Eye (tissue), 1 donor: ENCODE data around the gene ERF.
A peak's percentile ranks its signal among the peaks of the same experiment; 100 is the strongest.

ENCODE experiments used
- DNase-seq: peaks from one replicate; pipeline ENCODE4 v3.0.0-alpha.2; 2015

Gene ERF

GRCh38 chr19:42239544-42240220 is 15.2 kb downstream of the ERF start:
- no peak for DNase-seq

DNA sequence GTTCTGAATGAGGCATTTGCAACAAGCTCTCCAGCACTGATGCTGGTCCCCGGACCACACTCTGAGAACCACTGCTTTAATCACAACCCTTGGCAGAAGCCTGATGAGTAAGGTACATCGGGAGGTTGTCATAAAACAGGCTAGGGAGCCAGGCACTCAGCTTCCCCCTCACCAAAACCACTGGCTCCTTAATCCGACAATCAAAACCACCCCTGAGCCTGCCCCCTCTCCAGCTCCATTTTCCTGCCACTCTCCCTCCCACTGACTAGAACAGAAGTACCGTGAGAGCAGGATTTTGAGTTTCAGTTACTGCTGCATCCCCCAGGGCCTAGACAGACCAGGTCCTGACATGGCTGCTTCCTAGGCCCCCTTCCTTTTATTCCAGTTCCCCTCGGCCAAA is 19.7 kb downstream of the ERF start:
- DNase-seq = no peak

DNA sequence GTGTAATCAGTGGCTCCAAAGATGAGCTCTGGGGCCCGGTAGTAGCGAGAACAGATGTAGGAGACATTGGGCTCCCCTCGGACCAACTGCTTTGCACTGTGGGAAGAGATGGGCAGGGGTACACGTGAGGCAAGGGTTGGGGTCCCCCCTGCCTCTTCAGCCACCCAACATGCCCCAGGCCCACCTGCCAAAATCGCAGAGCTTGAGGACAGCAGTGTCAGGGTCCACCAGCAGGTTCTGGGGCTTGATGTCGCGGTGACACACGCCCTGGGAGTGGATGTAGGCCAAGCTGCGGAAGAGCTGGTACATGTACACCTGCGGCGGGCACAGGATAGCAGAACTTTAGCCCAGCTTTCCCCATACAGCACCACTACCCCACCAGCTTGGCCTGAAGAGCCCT is 20.6 kb downstream of the ERF start:
- no peak for DNase-seq

DNA sequence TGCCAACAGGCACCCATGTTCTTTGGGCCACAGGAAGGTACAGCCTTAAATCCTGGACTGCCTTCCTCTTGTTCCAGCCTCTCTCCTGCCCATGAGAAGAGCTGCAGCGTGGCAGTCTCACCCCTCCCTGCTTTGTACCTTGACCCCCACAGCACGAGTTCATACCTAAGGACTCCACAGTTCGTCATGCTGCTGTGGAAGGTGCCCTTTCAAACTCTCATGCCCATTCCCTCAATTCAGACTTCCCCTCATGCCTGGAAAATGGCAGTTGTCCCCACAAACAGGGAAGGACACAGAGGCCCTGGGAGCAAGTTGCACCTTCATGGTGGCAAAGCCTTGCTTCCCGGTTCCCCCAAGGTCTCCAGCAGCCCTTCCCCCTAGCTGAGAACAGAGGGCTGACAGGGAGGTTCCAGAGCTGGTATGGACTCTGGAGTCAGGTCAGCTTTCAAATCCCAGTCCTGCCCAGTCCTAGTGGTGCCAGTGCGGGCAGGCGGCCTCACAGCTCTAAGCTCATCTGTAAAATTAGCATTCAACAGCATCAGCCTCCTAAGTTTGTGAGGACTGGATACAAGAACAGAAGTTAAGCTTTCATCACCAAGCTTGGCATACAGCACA is 21.1 kb downstream of the ERF start:
- no peak for DNase-seq

DNA sequence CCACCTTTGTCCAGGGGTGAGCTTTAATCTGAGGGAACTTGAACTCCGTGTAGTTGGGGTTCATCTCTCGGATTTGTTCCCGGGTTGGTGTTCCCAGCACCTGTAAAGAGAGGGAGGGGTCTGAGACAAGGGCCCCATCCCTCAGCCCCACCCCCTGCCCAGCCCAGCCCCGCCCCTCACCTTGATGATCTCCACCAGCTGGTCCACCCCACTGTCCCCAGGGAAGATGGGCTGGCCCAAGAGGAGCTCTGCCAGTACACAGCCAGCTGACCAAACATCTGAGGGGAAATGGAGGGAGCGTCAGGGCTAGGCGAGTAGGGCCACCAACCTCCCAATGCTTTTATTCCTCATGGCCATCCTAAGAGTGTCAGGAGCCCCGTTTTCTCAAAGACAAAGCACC is 21.8 kb downstream of the ERF start:
- no peak for DNase-seq

GRCh38 chr19:42232435-42232834 is 22.5 kb downstream of the ERF start:
- no peak for DNase-seq

GRCh38 chr19:42230571-42230970 is 24.4 kb downstream of the ERF start:
- DNase-seq = no peak

GRCh38 chr19:42229855-42230351 is 25.0 kb downstream of the ERF start:
- peak; percentile 26 for DNase-seq

- no peak for DNase-seq
Observed at GRCh38 chr19:42229301-42229854, 25.6 kb downstream of the ERF start.

DNA sequence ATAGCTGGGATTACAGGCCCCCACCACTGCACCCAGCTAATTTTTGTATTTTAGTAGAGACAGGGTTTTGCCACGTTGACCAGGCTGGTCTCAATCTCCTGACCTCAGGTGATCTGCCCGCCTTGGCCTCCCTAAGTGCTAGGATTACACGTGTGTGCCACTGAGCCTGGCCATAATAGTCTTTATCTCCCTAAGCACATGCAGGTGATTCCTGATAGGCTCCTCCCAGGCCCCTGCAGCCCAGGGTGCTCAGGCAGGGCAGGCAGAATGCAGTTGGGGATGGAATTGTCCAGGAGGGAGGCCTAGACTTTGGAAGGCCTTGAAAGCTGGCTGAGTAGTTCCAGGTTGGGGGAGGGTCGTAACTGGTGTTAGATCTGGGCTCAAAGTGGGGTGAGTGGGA is 26.3 kb downstream of the ERF start:
- DNase-seq = no peak

DNA sequence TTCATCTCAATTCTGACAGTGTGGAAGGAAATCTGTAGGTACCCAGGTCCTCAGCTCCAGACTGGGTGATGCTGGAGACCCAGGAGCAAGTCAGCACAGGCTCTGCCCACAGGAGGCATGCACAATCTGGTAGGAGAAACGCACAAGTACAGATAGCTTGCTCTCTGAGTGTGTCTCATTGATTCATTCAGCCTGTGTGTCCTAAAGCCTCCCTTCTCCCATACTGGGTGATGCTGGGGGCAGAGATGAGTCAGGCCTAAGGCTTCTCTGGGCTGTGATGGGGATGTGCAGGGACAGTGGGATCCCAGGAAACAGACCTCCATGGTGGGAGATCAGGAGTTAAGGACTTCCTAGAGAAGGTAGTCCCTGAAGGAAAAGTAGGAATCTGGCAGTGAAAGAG is 28.0 kb downstream of the ERF start:
- no peak for DNase-seq

DNA sequence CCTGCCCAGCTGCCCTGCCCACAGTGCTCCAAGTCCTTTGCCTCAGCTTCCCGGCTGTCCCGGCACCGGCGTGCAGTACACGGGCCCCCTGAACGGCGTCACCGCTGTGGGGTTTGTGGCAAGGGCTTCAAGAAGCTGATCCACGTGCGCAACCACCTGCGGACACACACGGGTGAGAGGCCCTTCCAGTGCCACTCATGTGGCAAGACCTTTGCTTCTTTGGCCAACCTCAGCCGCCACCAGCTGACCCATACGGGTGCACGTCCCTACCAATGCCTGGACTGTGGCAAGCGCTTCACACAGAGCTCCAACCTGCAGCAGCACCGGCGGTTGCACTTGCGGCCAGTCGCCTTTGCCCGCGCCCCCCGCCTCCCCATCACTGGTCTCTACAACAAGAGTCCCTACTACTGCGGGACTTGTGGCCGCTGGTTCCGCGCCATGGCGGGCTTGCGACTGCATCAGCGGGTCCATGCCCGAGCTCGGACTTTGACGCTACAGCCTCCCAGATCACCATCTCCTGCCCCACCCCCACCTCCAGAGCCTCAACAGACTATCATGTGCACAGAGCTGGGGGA is 29.1 kb downstream of the ERF start:
- DNase-seq = no peak

GRCh38 chr19:42224940-42225717 is 29.8 kb downstream of the ERF start:
- no peak for DNase-seq

GRCh38 chr19:42220751-42221097 is 34.2 kb downstream of the ERF start:
- no peak for DNase-seq

DNA sequence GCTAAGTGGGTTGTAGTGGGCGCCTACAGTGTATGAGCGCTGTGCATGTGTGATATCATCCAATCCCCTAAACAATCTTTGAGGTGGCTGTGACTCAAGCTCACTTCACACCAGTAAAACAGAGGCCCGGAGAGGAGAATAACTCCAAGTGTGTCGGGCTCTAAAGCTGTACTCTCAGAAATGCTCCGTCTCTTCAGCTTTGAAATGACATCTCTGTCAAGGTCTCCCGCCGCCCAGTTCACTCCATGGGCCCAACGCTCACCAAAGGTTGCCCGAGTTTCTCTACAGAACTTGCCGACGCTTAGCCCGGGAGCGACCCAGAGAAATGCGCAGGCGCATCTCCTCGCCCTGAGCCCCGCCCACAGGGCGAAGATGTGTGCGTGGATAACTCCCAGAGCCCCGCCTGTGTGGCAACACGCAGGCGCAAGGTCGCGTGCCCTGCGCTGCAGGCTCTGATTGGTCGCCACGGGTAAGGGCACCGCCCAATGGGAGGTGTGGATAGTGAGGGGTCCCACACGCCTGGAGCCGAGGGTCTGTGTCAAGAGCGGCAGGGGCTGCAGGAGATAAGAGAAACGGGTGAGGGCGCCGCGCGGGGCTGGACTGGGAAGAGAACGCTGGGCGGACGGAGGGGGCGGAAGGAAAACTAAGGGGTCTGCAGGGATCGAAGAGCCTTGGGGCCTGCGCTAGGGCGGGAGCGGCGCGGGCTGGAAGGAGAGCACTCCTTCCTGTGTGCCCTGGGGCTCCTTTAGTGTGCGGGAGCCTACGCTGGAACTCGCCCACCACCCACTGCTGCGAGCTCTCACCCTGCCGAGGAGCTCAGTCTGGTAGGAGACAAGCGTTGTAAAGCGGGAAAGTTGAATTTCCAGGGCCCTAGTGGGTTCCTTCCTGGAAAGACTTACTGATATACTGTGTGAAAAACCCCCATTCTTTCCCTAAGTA is 34.8 kb downstream of the ERF start, which contains the start of gene ZNF526:
Gene ZNF526 (plus strand): TSS at position 501 of the 939 bp plus-strand sequence. CDS start 4,092 bp downstream, outside the sequence.
- DNase-seq = peak; percentile 99

- DNase-seq = peak; percentile 98
Observed at GRCh38 chr19:42217520-42218437, 37.1 kb downstream of the ERF start, which contains the start of gene DEDD2. TSS of gene DEDD2 (minus strand) at chr19:42217677. CDS start at chr19:42217007, 670 bp downstream.

- DNase-seq = no peak
Observed at GRCh38 chr19:42216653-42217519, 38.0 kb downstream of the ERF start.

GRCh38 chr19:42214810-42215485 is 40.0 kb downstream of the ERF start:
- DNase-seq = no peak

- no peak for DNase-seq
Observed at GRCh38 chr19:42212886-42213285, 42.0 kb downstream of the ERF start.
